ENCODE data around the gene MRPL2. TPM values are rescaled to one million over a fixed set of nuclear protein-coding genes. Genes with fewer than 3 reads are reported as not detected.

Gene MRPL2
- total and polyA plus RNA-seq, 2 of the 8 experiments (the other 6 are each of a cell fraction or from before 2014, with no cell fraction given), result 58.7 to 99.9 TPM

- Histone ChIP-seq H3K4me1 (replicated peaks in 1 of 4; ENCODE audit: control insufficient read depth in 3 of 4, insufficient read depth in 4 of 4, low read length in 3 of 4) (peaks cover 6 to 17% (median 9%) of the 10 kb centered on the region in 4 experiments; a peak in 6 of 7 replicates), H3K9me3 (ENCODE audit: insufficient read depth in 2 of 2, low read depth in 1 of 2, low read length in 1 of 2) (no peaks in the 10 kb centered on the region), H4K8ac (ENCODE audit: extremely low read depth, insufficient read depth, low read length) (no peak overlapping the region), H2AK5ac (ENCODE audit: low read depth, low read length) (no peak overlapping the region), H2BK15ac (ENCODE audit: low read length) (0 out of 2 replicates have a peak overlapping the region, but pooled peaks have one; percentile 46), H3K4me3 (ENCODE audit: extremely low read depth in 1 of 4, insufficient read depth in 2 of 4, low read depth in 3 of 4, low read length in 4 of 4) (peak overlapping the region; percentile 84 to 95 (median 94)), H4K20me1 (replicated peaks in 1 of 2; ENCODE audit: control insufficient read depth in 1 of 2, insufficient read depth in 2 of 2, low read length in 2 of 2) (peaks cover 12 to 14% of the 10 kb centered on the region in 2 experiments), H2BK5ac (ENCODE audit: low read depth, low read length) (no peak overlapping the region), H4K5ac (ENCODE audit: insufficient read length, low read depth, low read length) (no peak overlapping the region), H3K79me1 (ENCODE audit: low read depth, low read length) (peaks cover 10% of the 10 kb centered on the region), H4K91ac (replicated peaks; ENCODE audit: insufficient read length, low read length) (no peak overlapping the region), H3K36me3 (ENCODE audit: control insufficient read depth in 2 of 4, insufficient read depth in 4 of 4, low read length in 3 of 4) (peaks cover 0 to 2% (median 0%) of the 10 kb centered on the region in 4 experiments; a peak in 2 of 8 replicates), H2BK120ac (replicated peaks; ENCODE audit: low read depth, low read length) (no peak overlapping the region), H3K14ac (ENCODE audit: insufficient read length) (no peak overlapping the region), H3K9ac (replicated peaks in 1 of 4; ENCODE audit: extremely low read depth in 1 of 4, low read depth in 3 of 4, low read length in 3 of 4) (peak overlapping the region in 3 of 4 experiments; percentile 14 to 88 (median 81); a peak in 3 of 7 replicates), H3K23me2 (ENCODE audit: low read depth, low read length) (peaks cover 10% of the 10 kb centered on the region; the same call in 1 of the 2 replicates), H2BK12ac (ENCODE audit: low read depth, low read length) (no peak overlapping the region), H2BK20ac (ENCODE audit: low read length) (0 out of 2 replicates have a peak overlapping the region, but pooled peaks have one; percentile 32), H3K27me3 (replicated peaks in 1 of 4; ENCODE audit: control insufficient read depth in 3 of 4, extremely low read depth in 1 of 4, insufficient read depth in 3 of 4, low read length in 3 of 4) (0 out of 7 replicates have a peak, but pooled peaks cover 0 to 2% (median 0%) of the 10 kb centered on the region in 4 experiments), H3K4me2 (ENCODE audit: insufficient read depth in 1 of 2, low read depth in 2 of 2, low read length in 2 of 2) (peak overlapping the region; percentile 68 to 72), H3K79me2 (ENCODE audit: control insufficient read depth in 1 of 2, insufficient read depth in 2 of 2, low read length in 2 of 2) (peaks cover 12 to 55% of the 10 kb centered on the region in 2 experiments), H2AFZ (ENCODE audit: low read length) (no peak overlapping the region), H3K4ac (replicated peaks; ENCODE audit: insufficient read length, low read depth, low read length) (no peak overlapping the region), H3K23ac (ENCODE audit: insufficient read length) (no peak overlapping the region), H3K56ac (replicated peaks; ENCODE audit: insufficient read length, low read depth, low read length) (no peak overlapping the region), H3K27ac (ENCODE audit: low read depth, low read length) (no peak overlapping the region), H3K18ac (ENCODE audit: extremely low read depth, low read length) (peak overlapping the region; percentile 32; the same call in 1 of the 2 replicates)
- POLR2A ChIA-PET (ENCODE audit: partially characterized antibody), result interaction anchor here (0.6 to 5.0 kb wide), 28 partner anchors 8 to 169 kb away, joined by 3 to 43 read pairs (median 5); partner anchors contain the start of genes CUL7, CUL9, KLC4 and KLHDC3
- DNase-seq (ENCODE audit: low read depth in 1 of 2, low spot score in 2 of 2) (no peak), FAIRE-seq (no peak)
- CTCF ChIA-PET (ENCODE audit: partially characterized antibody), result interaction anchor here (0.6 to 4.8 kb wide), 13 partner anchors 8 to 261 kb away, joined by 3 to 40 read pairs (median 5); no protein-coding TSS in a partner anchor
- WGBS, 2 experiments (ENCODE audit: extremely low coverage in 1 of 2, insufficient coverage in 1 of 2, insufficient read length in 1 of 2, insufficient replicate concordance in 2 of 2, low coverage in 1 of 2, low lambda C conversion rate in 2 of 2, missing lambda C conversion rate in 1 of 2), result 36% methylated on average over 8 of the region's 8 CpGs; no CpG with 5 or more reads in 1 of the 2 experiments
- TF ChIP-seq USF2 (IDR thresholded peaks at IDR 0.05; ENCODE audit: low read length) (no peak), SIN3A (conservative IDR thresholded peaks at IDR 0.05 in 1 of 2, IDR thresholded peaks at IDR 0.05 in 1 of 2; ENCODE audit: low read depth in 1 of 2, low read length in 2 of 2) (0 out of 4 replicates have a peak, but pooled peaks of 1 of the 2 experiments have one; percentile 62)
These were observed 18.1 kb upstream of the MRPL2 start for GRCh38 chr6:43077333-43077809.
